ENCODE results near the gene ROR2. TPM values are rescaled to one million over a fixed set of nuclear protein-coding genes. Genes with fewer than 3 reads are reported as not detected.
"Not testable (repeated sequence)": the region's sequence is repeated elsewhere in the genome, so short reads cannot be mapped to it uniquely, and the experiment has no call there.

ROR2 gene
- total RNA-seq: under 1 TPM; 0.10 to 0.16 (median 0.11) TPM

- Mint-ChIP-seq H3K9me3 (peaks cover 2% of the 10 kb centered on the region), H3K36me3 (ENCODE audit: insufficient read depth) (no peaks in the 10 kb centered on the region)
- peak; percentile 20 for DNase-seq
Observed at GRCh38 chr9:91949946-91950664, at the start of gene ROR2. Gene ROR2 (minus strand): TSS chr9:91950228.

GRCh38 chr9:91995000-91995655 lies 45.1 kb upstream of the ROR2 start:
- peaks cover 18% of the 10 kb centered on the region for H3K27me3 Mint-ChIP-seq (ENCODE audit: low read depth)
- no peaks in the 10 kb centered on the region for H3K4me1 Mint-ChIP-seq (ENCODE audit: low read depth)
- no peak for DNase-seq
- no peaks in the 10 kb centered on the region for H3K9me3 Mint-ChIP-seq
- no peak for ATAC-seq
- H3K36me3 Mint-ChIP-seq (ENCODE audit: insufficient read depth): no peaks in the 10 kb centered on the region
- H3K4me3 Mint-ChIP-seq: no peak overlapping the region

More at GRCh38 chr9:91949946-91950664, at the start of gene ROR2:
- ATAC-seq: peak; percentile 79 to 85
- H3K4me3 Mint-ChIP-seq: peak within 1 kb of the TSS; percentile 60
- peaks cover 9% of the 10 kb centered on the region for H3K4me1 Mint-ChIP-seq (ENCODE audit: low read depth)
- peaks cover 66% of the 10 kb centered on the region for H3K27me3 Mint-ChIP-seq (ENCODE audit: low read depth)

GRCh38 chr9:91994422-91994821 lies 44.4 kb upstream of the ROR2 start:
- no peaks in the 10 kb centered on the region for H3K9me3 Mint-ChIP-seq
- H3K4me3 Mint-ChIP-seq: no peak overlapping the region
- peaks cover 18% of the 10 kb centered on the region for H3K27me3 Mint-ChIP-seq (ENCODE audit: low read depth)
- H3K4me1 Mint-ChIP-seq (ENCODE audit: low read depth): no peaks in the 10 kb centered on the region
- DNase-seq (no peak), ATAC-seq (no peak)
- no peaks in the 10 kb centered on the region for H3K36me3 Mint-ChIP-seq (ENCODE audit: insufficient read depth)

GRCh38 chr9:91992461-91993041 lies 42.5 kb upstream of the ROR2 start:
- ATAC-seq (no peak), DNase-seq (no peak)
- Mint-ChIP-seq H3K36me3 (ENCODE audit: insufficient read depth) (no peaks in the 10 kb centered on the region), H3K9me3 (no peaks in the 10 kb centered on the region), H3K4me3 (no peak overlapping the region), H3K4me1 (ENCODE audit: low read depth) (no peaks in the 10 kb centered on the region), H3K27me3 (ENCODE audit: low read depth) (peaks cover 13% of the 10 kb centered on the region)

- H3K4me3 Mint-ChIP-seq: no peak overlapping the region
- no peaks in the 10 kb centered on the region for H3K9me3 Mint-ChIP-seq
- no peaks in the 10 kb centered on the region for H3K4me1 Mint-ChIP-seq (ENCODE audit: low read depth)
- H3K27me3 Mint-ChIP-seq (ENCODE audit: low read depth): peaks cover 13% of the 10 kb centered on the region
- no peaks in the 10 kb centered on the region for H3K36me3 Mint-ChIP-seq (ENCODE audit: insufficient read depth)
- no peak for DNase-seq
- ATAC-seq: no peak
Observed at GRCh38 chr9:91991721-91992341, 41.8 kb upstream of the ROR2 start.

- H3K27me3 Mint-ChIP-seq (ENCODE audit: low read depth): peaks cover 4% of the 10 kb centered on the region
- no peak overlapping the region for H3K4me3 Mint-ChIP-seq
- DNase-seq (no peak), ATAC-seq (no peak)
- H3K9me3 Mint-ChIP-seq: no peaks in the 10 kb centered on the region
- H3K4me1 Mint-ChIP-seq (ENCODE audit: low read depth): no peaks in the 10 kb centered on the region
- H3K36me3 Mint-ChIP-seq (ENCODE audit: insufficient read depth): no peaks in the 10 kb centered on the region
Observed at GRCh38 chr9:91986248-91986647, 36.2 kb upstream of the ROR2 start.

- H3K4me1 Mint-ChIP-seq (ENCODE audit: low read depth): no peaks in the 10 kb centered on the region
- no peaks in the 10 kb centered on the region for H3K36me3 Mint-ChIP-seq (ENCODE audit: insufficient read depth)
- H3K27me3 Mint-ChIP-seq (ENCODE audit: low read depth): peaks cover 4% of the 10 kb centered on the region
- ATAC-seq (no peak), DNase-seq (no peak)
- no peak overlapping the region for H3K4me3 Mint-ChIP-seq
- no peaks in the 10 kb centered on the region for H3K9me3 Mint-ChIP-seq
Observed at GRCh38 chr9:91985692-91986091, 35.7 kb upstream of the ROR2 start.

GRCh38 chr9:91978740-91979414 lies 28.8 kb upstream of the ROR2 start:
- ATAC-seq (no peak), DNase-seq (no peak)
- H3K4me1 Mint-ChIP-seq (ENCODE audit: low read depth): no peaks in the 10 kb centered on the region
- H3K4me3 Mint-ChIP-seq: no peak overlapping the region
- H3K36me3 Mint-ChIP-seq (ENCODE audit: insufficient read depth): no peaks in the 10 kb centered on the region
- peaks cover 8% of the 10 kb centered on the region for H3K27me3 Mint-ChIP-seq (ENCODE audit: low read depth)
- H3K9me3 Mint-ChIP-seq: no peaks in the 10 kb centered on the region

GRCh38 chr9:91975254-91975653 lies 25.2 kb upstream of the ROR2 start:
- not testable (repeated sequence) for H3K9me3 Mint-ChIP-seq; DNase-seq; H3K4me1 Mint-ChIP-seq (ENCODE audit: low read depth); ATAC-seq; H3K27me3 Mint-ChIP-seq (ENCODE audit: low read depth); H3K4me3 Mint-ChIP-seq; H3K36me3 Mint-ChIP-seq (ENCODE audit: insufficient read depth)

- no peak overlapping the region for H3K4me3 Mint-ChIP-seq
- ATAC-seq (no peak), DNase-seq (no peak)
- H3K4me1 Mint-ChIP-seq (ENCODE audit: low read depth): no peaks in the 10 kb centered on the region
- no peaks in the 10 kb centered on the region for H3K36me3 Mint-ChIP-seq (ENCODE audit: insufficient read depth)
- H3K9me3 Mint-ChIP-seq: no peaks in the 10 kb centered on the region
- peaks cover 21% of the 10 kb centered on the region for H3K27me3 Mint-ChIP-seq (ENCODE audit: low read depth)
Observed at GRCh38 chr9:91972711-91973110, 22.7 kb upstream of the ROR2 start.

- Mint-ChIP-seq H3K36me3 (ENCODE audit: insufficient read depth) (no peaks in the 10 kb centered on the region), H3K4me1 (ENCODE audit: low read depth) (no peaks in the 10 kb centered on the region), H3K27me3 (ENCODE audit: low read depth) (peaks cover 24% of the 10 kb centered on the region), H3K4me3 (no peak overlapping the region), H3K9me3 (no peaks in the 10 kb centered on the region)
- DNase-seq (no peak), ATAC-seq (no peak)
Observed at GRCh38 chr9:91972076-91972626, 22.1 kb upstream of the ROR2 start.

- Mint-ChIP-seq H3K4me3 (no peak overlapping the region), H3K27me3 (ENCODE audit: low read depth) (peaks cover 31% of the 10 kb centered on the region), H3K9me3 (no peaks in the 10 kb centered on the region), H3K36me3 (ENCODE audit: insufficient read depth) (no peaks in the 10 kb centered on the region), H3K4me1 (ENCODE audit: low read depth) (no peaks in the 10 kb centered on the region)
- DNase-seq (no peak), ATAC-seq (no peak)
Observed at GRCh38 chr9:91967259-91967658, 17.2 kb upstream of the ROR2 start.

GRCh38 chr9:91966503-91966902 lies 16.5 kb upstream of the ROR2 start:
- Mint-ChIP-seq H3K27me3 (ENCODE audit: low read depth) (peaks cover 31% of the 10 kb centered on the region), H3K36me3 (ENCODE audit: insufficient read depth) (no peaks in the 10 kb centered on the region), H3K9me3 (no peaks in the 10 kb centered on the region), H3K4me1 (ENCODE audit: low read depth) (no peaks in the 10 kb centered on the region), H3K4me3 (no peak overlapping the region)
- ATAC-seq: no peak
- DNase-seq: no peak

- ATAC-seq: no peak
- H3K4me1 Mint-ChIP-seq (ENCODE audit: low read depth): no peaks in the 10 kb centered on the region
- H3K27me3 Mint-ChIP-seq (ENCODE audit: low read depth): peaks cover 20% of the 10 kb centered on the region
Observed at GRCh38 chr9:91963711-91964240, 13.7 kb upstream of the ROR2 start.

More at GRCh38 chr9:91963711-91964240, 13.7 kb upstream of the ROR2 start:
- DNase-seq: no peak
- peaks cover 6% of the 10 kb centered on the region for H3K9me3 Mint-ChIP-seq
- no peaks in the 10 kb centered on the region for H3K36me3 Mint-ChIP-seq (ENCODE audit: insufficient read depth)
- no peak overlapping the region for H3K4me3 Mint-ChIP-seq

Measured in activated T-cell treated with anti-CD3 and anti-CD28 coated beads, Interleukin-2, amount 50 U/mL, for 4 hours (primary cell).